Measurements from ENCODE around the gene ODAD2. TPM values are rescaled to one million over a fixed set of nuclear protein-coding genes. Genes with fewer than 3 reads are reported as not detected.
A peak's percentile ranks its signal among the peaks of the same experiment; 100 is the strongest.

ODAD2 gene
- total RNA-seq, 1 experiment from 2014 or later, result 0.61 TPM

DNA sequence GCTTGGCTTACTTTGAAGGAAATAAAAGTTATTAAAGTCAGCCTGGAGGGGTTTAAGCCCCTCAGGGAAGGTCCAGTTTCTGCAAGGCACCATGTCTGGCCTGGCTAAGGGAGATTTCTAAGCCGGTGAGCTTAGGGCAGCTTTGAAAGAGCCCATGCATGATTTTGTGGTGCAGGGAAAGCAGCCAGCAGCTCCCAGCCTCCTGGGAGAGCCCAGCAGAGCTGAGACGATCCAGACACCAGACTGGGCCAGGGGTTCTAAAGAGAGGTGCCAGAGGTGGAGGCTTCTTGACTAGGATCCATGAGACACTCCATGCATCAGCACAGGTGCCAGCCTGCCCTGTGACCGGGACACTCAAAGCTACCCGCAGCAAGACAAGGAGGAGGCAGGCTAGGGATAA lies 193.7 kb downstream of the ODAD2 start:
- no peaks in the 10 kb centered on the region for H3K9me3 Mint-ChIP-seq (ENCODE audit: low read depth, unreplicated experiment)
- intact Hi-C loops (cut with micrococcal nuclease; ENCODE audit: unreplicated experiment), result no loop called here

DNA sequence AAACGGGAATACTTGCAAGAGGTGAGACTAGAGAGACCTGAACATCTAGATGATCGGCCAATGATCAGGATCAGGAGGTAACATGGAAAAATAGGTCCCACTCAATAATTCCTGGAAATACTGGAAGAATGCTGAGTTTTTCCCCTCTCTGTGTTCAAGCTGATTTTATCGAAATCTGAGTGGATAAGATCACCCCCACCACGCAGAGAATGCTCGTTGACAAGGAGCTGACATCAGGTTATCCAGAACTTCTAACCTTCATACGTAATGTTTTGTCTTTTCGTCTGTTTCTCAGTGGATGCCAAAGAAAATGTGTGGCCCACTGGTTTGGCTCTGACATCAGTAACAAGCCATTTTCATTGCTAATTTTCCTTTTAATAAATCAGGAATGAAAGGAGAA lies 194.7 kb downstream of the ODAD2 start:
- Mint-ChIP-seq H3K36me3 (ENCODE audit: insufficient read depth, unreplicated experiment) (no peaks in the 10 kb centered on the region), H3K9me3 (ENCODE audit: low read depth, unreplicated experiment) (no peaks in the 10 kb centered on the region), H3K4me1 (ENCODE audit: low read depth, unreplicated experiment) (peaks cover 9% of the 10 kb centered on the region), H3K27me3 (ENCODE audit: unreplicated experiment) (peaks cover 16% of the 10 kb centered on the region), H3K4me3 (ENCODE audit: low read depth, unreplicated experiment) (no peak overlapping the region), H3K27ac (ENCODE audit: unreplicated experiment) (no peak overlapping the region)
- intact Hi-C loops (cut with micrococcal nuclease; ENCODE audit: unreplicated experiment), result loop anchor here (5.0 kb wide), 1 partner anchor 88 kb away; no protein-coding TSS in a partner anchor
- no peak for DNase-seq
- BruUV-seq (replicated peaks), result no TSS peak
- CTCF ChIA-PET, result no interaction called here
- TF ChIP-seq, protein P1, sequence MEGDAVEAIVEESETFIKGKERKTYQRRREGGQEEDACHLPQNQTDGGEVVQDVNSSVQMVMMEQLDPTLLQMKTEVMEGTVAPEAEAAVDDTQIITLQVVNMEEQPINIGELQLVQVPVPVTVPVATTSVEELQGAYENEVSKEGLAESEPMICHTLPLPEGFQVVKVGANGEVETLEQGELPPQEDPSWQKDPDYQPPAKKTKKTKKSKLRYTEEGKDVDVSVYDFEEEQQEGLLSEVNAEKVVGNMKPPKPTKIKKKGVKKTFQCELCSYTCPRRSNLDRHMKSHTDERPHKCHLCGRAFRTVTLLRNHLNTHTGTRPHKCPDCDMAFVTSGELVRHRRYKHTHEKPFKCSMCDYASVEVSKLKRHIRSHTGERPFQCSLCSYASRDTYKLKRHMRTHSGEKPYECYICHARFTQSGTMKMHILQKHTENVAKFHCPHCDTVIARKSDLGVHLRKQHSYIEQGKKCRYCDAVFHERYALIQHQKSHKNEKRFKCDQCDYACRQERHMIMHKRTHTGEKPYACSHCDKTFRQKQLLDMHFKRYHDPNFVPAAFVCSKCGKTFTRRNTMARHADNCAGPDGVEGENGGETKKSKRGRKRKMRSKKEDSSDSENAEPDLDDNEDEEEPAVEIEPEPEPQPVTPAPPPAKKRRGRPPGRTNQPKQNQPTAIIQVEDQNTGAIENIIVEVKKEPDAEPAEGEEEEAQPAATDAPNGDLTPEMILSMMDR (IDR thresholded peaks at IDR 0.05; ENCODE audit: unreplicated experiment), result no peak

More for the DNA sequence above, 193.7 kb downstream of the ODAD2 start:
- Mint-ChIP-seq H3K4me3 (ENCODE audit: low read depth, unreplicated experiment) (no peak overlapping the region), H3K27ac (ENCODE audit: unreplicated experiment) (no peak overlapping the region), H3K27me3 (ENCODE audit: unreplicated experiment) (peaks cover 16% of the 10 kb centered on the region), H3K36me3 (ENCODE audit: insufficient read depth, unreplicated experiment) (no peaks in the 10 kb centered on the region), H3K4me1 (ENCODE audit: low read depth, unreplicated experiment) (peaks cover 9% of the 10 kb centered on the region)
- BruUV-seq (replicated peaks), result no TSS peak
- TF ChIP-seq, protein P1 (IDR thresholded peaks at IDR 0.05; ENCODE audit: unreplicated experiment), result no peak
- CTCF ChIA-PET, result no interaction called here
- DNase-seq, result no peak

DNA sequence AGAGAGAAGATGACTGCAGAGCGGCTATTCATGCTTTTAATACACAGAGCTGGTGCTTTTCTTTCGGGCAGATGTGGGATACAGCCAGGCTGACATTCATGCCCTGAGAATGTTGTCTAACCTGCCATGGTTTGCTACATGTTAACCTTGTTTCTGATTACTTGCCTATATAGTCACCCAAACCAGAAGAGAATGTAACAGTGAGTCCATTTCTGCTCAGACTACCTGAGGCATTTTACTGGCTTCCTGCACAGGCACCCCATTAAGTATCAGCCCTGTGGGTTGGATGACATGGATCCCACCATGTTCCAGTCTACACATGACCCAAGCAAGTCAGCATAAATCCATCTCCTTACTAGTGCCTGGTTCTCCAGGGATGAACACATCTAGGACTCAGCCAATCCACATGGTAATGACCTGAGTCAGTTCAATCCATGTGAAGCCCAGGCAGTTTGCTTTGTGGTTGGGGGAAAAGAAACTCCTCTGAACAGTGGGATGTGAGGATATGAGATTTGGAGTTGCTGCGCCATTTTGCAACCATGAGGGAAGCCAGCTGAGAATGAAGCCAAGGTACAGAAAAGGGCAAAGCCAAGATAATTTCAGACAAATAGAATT lies 197.6 kb downstream of the ODAD2 start:
- no peak overlapping the region for H3K27ac Mint-ChIP-seq (ENCODE audit: unreplicated experiment)
- no peak overlapping the region for H3K4me3 Mint-ChIP-seq (ENCODE audit: low read depth, unreplicated experiment)
- no peaks in the 10 kb centered on the region for H3K9me3 Mint-ChIP-seq (ENCODE audit: low read depth, unreplicated experiment)
- CTCF ChIA-PET, result no interaction called here
- peaks cover 9% of the 10 kb centered on the region for H3K4me1 Mint-ChIP-seq (ENCODE audit: low read depth, unreplicated experiment)
- intact Hi-C loops (cut with micrococcal nuclease; ENCODE audit: unreplicated experiment), result loop anchor here (5.0 kb wide), 1 partner anchor 91 kb away; no protein-coding TSS in a partner anchor
- peak; percentile 53 for DNase-seq
- TF ChIP-seq, protein P1 (IDR thresholded peaks at IDR 0.05; ENCODE audit: unreplicated experiment), result no peak
- H3K36me3 Mint-ChIP-seq (ENCODE audit: insufficient read depth, unreplicated experiment), result no peaks in the 10 kb centered on the region
- peaks cover 16% of the 10 kb centered on the region for H3K27me3 Mint-ChIP-seq (ENCODE audit: unreplicated experiment)
- no TSS peak for BruUV-seq (replicated peaks)

DNA sequence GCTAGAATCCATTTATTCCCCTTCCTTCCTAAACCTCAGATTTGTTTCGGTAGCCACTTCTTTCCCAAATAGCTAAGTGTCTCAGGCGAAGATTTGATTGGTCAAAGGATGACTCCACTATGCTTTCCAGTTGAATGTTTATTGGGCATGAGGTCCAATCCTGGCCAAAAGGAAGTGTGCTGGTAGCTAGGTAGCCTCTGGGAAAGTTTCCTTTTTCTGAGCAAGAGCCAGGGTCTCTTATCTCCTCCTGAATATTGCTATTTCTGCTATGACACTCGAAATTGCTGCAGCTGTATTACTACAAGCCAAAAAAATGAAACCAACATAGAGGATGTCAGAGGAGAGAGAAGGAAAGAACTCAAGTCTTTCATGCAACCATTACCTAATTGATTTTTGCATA lies 199.8 kb downstream of the ODAD2 start:
- no peaks in the 10 kb centered on the region for H3K9me3 Mint-ChIP-seq (ENCODE audit: low read depth, unreplicated experiment)
- DNase-seq, result no peak
- CTCF ChIA-PET, result no interaction called here
- H3K27ac Mint-ChIP-seq (ENCODE audit: unreplicated experiment), result no peak overlapping the region
- H3K36me3 Mint-ChIP-seq (ENCODE audit: insufficient read depth, unreplicated experiment), result no peaks in the 10 kb centered on the region
- H3K4me3 Mint-ChIP-seq (ENCODE audit: low read depth, unreplicated experiment), result no peak overlapping the region
- H3K4me1 Mint-ChIP-seq (ENCODE audit: low read depth, unreplicated experiment), result peaks cover 9% of the 10 kb centered on the region
- H3K27me3 Mint-ChIP-seq (ENCODE audit: unreplicated experiment), result peaks cover 10% of the 10 kb centered on the region
- TF ChIP-seq, protein P1 (IDR thresholded peaks at IDR 0.05; ENCODE audit: unreplicated experiment), result no peak
- no TSS peak for BruUV-seq (replicated peaks)
- intact Hi-C loops (cut with micrococcal nuclease; ENCODE audit: unreplicated experiment), result no loop called here
